Neural cell (in vitro differentiated cells): ENCODE measurements around the gene CCDC90B.

Experiments
- CTCF ChIP-seq: fragments of 450-650 bp; IDR thresholded peaks from 2 replicates; pipeline ENCODE4 v1.5.1; 2014; ENCODE audit warnings: antibody characterized with exemption, mild to moderate bottlenecking, moderate library complexity; ENCODE audit not compliant: poor library complexity, severe bottlenecking
- EP300 ChIP-seq: fragments of 450-650 bp; conservative IDR thresholded peaks from 2 replicates; pipeline ENCODE4 v1.6.1; 2014; ENCODE audit warnings: antibody characterized with exemption, mild to moderate bottlenecking, moderate library complexity; ENCODE audit not compliant: poor library complexity, severe bottlenecking
- MXI1 ChIP-seq: fragments of 450-650 bp; conservative IDR thresholded peaks from 2 replicates; pipeline ENCODE4 v1.6.1; 2014; ENCODE audit warnings: antibody characterized with exemption, mild to moderate bottlenecking; ENCODE audit not compliant: poor library complexity, severe bottlenecking
- POLR2AphosphoS5 ChIP-seq: IDR thresholded peaks from 2 replicates; pipeline ENCODE4 v1.6.1; 2012
- RAD21 ChIP-seq: fragments of 450-650 bp; conservative IDR thresholded peaks from 2 replicates; pipeline ENCODE4 v1.6.1; 2014; ENCODE audit warnings: antibody characterized with exemption, mild to moderate bottlenecking, moderate library complexity
- REST ChIP-seq: IDR thresholded peaks from 2 replicates; pipeline ENCODE4 v1.6.1; 2012; ENCODE audit warnings: borderline replicate concordance
- TAF1 ChIP-seq: IDR thresholded peaks from 2 replicates; pipeline ENCODE4 v1.6.1; 2012; ENCODE audit warnings: low read depth

- TF ChIP-seq REST = no peak
- TF ChIP-seq CTCF = no peak
- TF ChIP-seq RAD21 = no peak
- TF ChIP-seq POLR2AphosphoS5 = no peak
- no peak for TF ChIP-seq MXI1
- no peak for TF ChIP-seq TAF1
- TF ChIP-seq EP300 = no peak
Measured at GRCh38 chr11:83282084-83282716, 4.0 kb downstream of the CCDC90B start.
